GM23338 (cell line): Measurements from ENCODE around the gene PIEZO2.

Experiments
- CREB1 ChIP-seq: fragments of 250-450 bp; sonication (Bioruptor Pico); IDR thresholded peaks from 2 replicates; pipeline ENCODE4 v1.5.0; 2020; ENCODE audit warnings: low read depth, mild to moderate bottlenecking, moderate library complexity
- EZH2 ChIP-seq: fragments of 200-600 bp; sonication (generic); IDR thresholded peaks from one replicate; pipeline ENCODE4 v1.8.0; 2017; ENCODE audit warnings: antibody characterized with exemption, mild to moderate bottlenecking, low read depth; ENCODE audit not compliant: unreplicated experiment
- EZH2phosphoT487 ChIP-seq: fragments of 200-600 bp; sonication (generic); IDR thresholded peaks from one replicate; pipeline ENCODE4 v1.8.1; 2018; ENCODE audit warnings: antibody characterized with exemption; ENCODE audit not compliant: unreplicated experiment
- JUNB ChIP-seq: IDR thresholded peaks from one replicate; pipeline ENCODE4 v1.6.1; 2016; ENCODE audit warnings: antibody characterized with exemption; ENCODE audit not compliant: unreplicated experiment
- NANOG ChIP-seq: IDR thresholded peaks from 2 replicates; pipeline ENCODE4 v1.6.1; 2016; ENCODE audit warnings: antibody characterized with exemption, borderline replicate concordance
- POLR2AphosphoS5 ChIP-seq: IDR thresholded peaks from 2 replicates; pipeline ENCODE4 v1.6.1; 2016; ENCODE audit warnings: antibody characterized with exemption, low read depth
- TF ChIP-seq, protein P1 (sequence below), 2 experiments: fragments of 200-600 bp in 1 of 2; sonication (generic) in 1 of 2; conservative IDR thresholded peaks; 2 replicates each; pipeline versions ENCODE4 v1.5.1 to v1.6.1; 2016 to 2017; ENCODE audit warnings: antibody characterized with exemption in 2 of 2, low read depth in 2 of 2, mild to moderate bottlenecking in 2 of 2, moderate library complexity in 1 of 2

DNA sequence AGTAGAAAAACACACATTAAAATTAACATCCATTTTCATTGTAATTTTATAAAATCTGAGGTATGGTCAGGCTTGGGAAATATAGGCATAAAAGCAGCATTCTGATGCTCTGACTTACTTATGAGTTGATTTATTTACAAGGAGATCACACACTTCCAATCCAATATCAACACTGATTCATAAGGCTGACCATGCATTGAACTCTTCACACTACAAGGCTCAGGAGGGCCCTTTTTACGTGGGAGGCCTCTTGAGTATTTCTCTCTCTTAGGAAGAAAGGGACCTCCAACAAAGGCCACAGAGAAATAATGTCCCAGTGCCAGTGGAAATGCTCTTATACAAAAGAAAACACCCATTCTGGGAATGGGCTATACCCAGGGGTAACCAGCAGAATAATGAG is 400.7 kb downstream of the PIEZO2 start:
- TF ChIP-seq, protein P1, sequence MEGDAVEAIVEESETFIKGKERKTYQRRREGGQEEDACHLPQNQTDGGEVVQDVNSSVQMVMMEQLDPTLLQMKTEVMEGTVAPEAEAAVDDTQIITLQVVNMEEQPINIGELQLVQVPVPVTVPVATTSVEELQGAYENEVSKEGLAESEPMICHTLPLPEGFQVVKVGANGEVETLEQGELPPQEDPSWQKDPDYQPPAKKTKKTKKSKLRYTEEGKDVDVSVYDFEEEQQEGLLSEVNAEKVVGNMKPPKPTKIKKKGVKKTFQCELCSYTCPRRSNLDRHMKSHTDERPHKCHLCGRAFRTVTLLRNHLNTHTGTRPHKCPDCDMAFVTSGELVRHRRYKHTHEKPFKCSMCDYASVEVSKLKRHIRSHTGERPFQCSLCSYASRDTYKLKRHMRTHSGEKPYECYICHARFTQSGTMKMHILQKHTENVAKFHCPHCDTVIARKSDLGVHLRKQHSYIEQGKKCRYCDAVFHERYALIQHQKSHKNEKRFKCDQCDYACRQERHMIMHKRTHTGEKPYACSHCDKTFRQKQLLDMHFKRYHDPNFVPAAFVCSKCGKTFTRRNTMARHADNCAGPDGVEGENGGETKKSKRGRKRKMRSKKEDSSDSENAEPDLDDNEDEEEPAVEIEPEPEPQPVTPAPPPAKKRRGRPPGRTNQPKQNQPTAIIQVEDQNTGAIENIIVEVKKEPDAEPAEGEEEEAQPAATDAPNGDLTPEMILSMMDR (conservative IDR thresholded peaks at IDR 0.05; ENCODE audit: low read depth in 2 of 2) = no peak
- TF ChIP-seq EZH2 (no peak), CREB1 (no peak), JUNB (no peak), POLR2AphosphoS5 (no peak), EZH2phosphoT487 (no peak), NANOG (no peak)
